GM10248 (cell line): ENCODE data around the gene CDH11.

ENCODE experiments used
- CTCF ChIA-PET: fragments of 300-600 bp; sonication (Branson Sonifier 250); formaldehyde crosslinking; extraction: SDS; loops from one replicate; lab custom pipeline; 2021; ENCODE audit warnings: antibody characterized with exemption; lab: Yijun Ruan, JAX
- POLR2A ChIA-PET: fragments of 350-650 bp; sonication (Branson Sonifier 250); formaldehyde crosslinking; extraction: SDS; loops from one replicate; lab custom pipeline; 2020; ENCODE audit warnings: antibody characterized with exemption; lab: Yijun Ruan, JAX
- DNase-seq: peaks from one replicate; pipeline ENCODE4 v3.0.0; 2012; ENCODE audit errors: extremely low spot score
- TF ChIP-seq, protein P1 (sequence below): IDR thresholded peaks from 2 replicates; pipeline ENCODE4 v1.5.1; 2012; ENCODE audit warnings: mild to moderate bottlenecking, low read depth; ENCODE audit errors: extremely low read depth, missing control alignments, control extremely low read depth

Gene CDH11

DNA sequence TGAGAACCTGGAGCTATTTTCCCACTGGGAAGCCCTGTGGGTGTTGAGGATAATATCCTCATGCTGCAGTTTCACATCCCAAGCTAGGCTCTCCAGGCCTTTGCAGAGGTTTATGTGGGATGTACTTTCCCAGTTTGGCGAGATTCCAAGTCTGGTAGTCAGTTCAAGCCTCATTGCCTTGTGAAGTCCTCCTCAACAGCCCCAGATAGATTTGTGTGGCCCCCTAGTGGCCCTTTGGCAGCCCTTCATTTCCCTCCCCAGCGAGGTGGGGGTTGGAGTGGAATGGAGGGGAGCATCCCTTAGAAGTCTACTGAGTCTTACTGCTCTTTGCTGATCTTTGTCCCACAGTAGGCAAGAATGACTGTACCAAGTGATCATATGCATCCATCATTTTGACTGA lies 137.9 kb downstream of the CDH11 start:
- DNase-seq, result no peak
- CTCF ChIA-PET, result no interaction called here
- TF ChIP-seq, protein P1, sequence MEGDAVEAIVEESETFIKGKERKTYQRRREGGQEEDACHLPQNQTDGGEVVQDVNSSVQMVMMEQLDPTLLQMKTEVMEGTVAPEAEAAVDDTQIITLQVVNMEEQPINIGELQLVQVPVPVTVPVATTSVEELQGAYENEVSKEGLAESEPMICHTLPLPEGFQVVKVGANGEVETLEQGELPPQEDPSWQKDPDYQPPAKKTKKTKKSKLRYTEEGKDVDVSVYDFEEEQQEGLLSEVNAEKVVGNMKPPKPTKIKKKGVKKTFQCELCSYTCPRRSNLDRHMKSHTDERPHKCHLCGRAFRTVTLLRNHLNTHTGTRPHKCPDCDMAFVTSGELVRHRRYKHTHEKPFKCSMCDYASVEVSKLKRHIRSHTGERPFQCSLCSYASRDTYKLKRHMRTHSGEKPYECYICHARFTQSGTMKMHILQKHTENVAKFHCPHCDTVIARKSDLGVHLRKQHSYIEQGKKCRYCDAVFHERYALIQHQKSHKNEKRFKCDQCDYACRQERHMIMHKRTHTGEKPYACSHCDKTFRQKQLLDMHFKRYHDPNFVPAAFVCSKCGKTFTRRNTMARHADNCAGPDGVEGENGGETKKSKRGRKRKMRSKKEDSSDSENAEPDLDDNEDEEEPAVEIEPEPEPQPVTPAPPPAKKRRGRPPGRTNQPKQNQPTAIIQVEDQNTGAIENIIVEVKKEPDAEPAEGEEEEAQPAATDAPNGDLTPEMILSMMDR, result no peak
- POLR2A ChIA-PET, result no interaction called here

GRCh38 chr16:64983231-64983630 lies 138.6 kb downstream of the CDH11 start:
- TF ChIP-seq, protein P1, result no peak
- no peak for DNase-seq
- ChIA-PET CTCF (no interaction called here), POLR2A (no interaction called here)

DNA sequence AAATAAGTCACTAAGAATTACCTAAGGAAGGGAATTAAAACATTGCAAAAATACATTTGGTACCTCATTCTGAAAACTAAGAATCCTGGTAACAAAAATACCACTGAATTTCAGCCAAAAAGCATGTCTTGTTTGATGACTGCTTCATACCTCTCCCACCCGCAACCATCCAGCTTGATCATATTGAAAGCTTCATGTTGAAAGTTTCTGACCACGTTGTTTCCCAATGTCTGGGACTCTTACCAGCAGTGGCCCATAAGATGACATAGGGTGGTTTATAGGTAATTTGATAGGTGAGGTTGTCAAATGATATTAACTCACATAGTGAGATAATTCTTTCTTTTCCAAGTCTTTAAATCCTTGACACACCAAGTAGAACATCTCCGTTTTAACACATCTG lies 139.3 kb downstream of the CDH11 start:
- DNase-seq, result no peak

GRCh38 chr16:64981568-64982281 lies 140.1 kb downstream of the CDH11 start:
- TF ChIP-seq, protein P1, result no peak
- DNase-seq, result no peak
- ChIA-PET POLR2A (no interaction called here), CTCF (no interaction called here)

More for the DNA sequence above, 139.3 kb downstream of the CDH11 start:
- ChIA-PET CTCF (no interaction called here), POLR2A (no interaction called here)
- TF ChIP-seq, protein P1, result no peak

- DNase-seq, result no peak
- TF ChIP-seq, protein P1, result no peak
- POLR2A ChIA-PET, result no interaction called here
- CTCF ChIA-PET, result no interaction called here
These were observed 144.5 kb downstream of the CDH11 start for GRCh38 chr16:64977206-64977920.

GRCh38 chr16:64975821-64976220 lies 146.0 kb downstream of the CDH11 start:
- POLR2A ChIA-PET, result no interaction called here
- TF ChIP-seq, protein P1, result no peak
- DNase-seq, result no peak
- CTCF ChIA-PET, result no interaction called here
